HL-60 (cell line): ENCODE data around the gene AGR2.

Experiments used
- DNase-seq, 2 experiments: peaks; one replicate each; pipeline ENCODE4 v3.0.0-alpha.2; 2010 to 2020; ENCODE audit warnings: low read depth in 1 of 2, low spot score in 1 of 2
- H3K27ac ChIP-seq: fragments of 250-450 bp; sonication (Bioruptor Pico); replicated peaks from 2 replicates; pipeline ENCODE4 v1.5.1; 2020; ENCODE audit warnings: mild to moderate bottlenecking, moderate library complexity
- H3K27me3 ChIP-seq: fragments of 250-450 bp; sonication (Bioruptor Pico); 2 replicates; pipeline ENCODE4 v1.5.1; 2021; ENCODE audit warnings: mild to moderate bottlenecking, moderate library complexity; ENCODE audit not compliant: insufficient read depth, poor library complexity, severe bottlenecking
- H3K4me3 ChIP-seq: replicated peaks from 2 replicates; pipeline ENCODE4 v1.5.1; 2011; ENCODE audit warnings: mild to moderate bottlenecking, control low read depth, low read length; ENCODE audit not compliant: insufficient read depth
- GABPA ChIP-seq: IDR thresholded peaks from 2 replicates; pipeline ENCODE4 v1.6.1; 2012; ENCODE audit warnings: low read depth
- POLR2AphosphoS5 ChIP-seq: IDR thresholded peaks from 2 replicates; pipeline ENCODE4 v1.6.1; 2012; ENCODE audit warnings: low read depth
- SPI1 ChIP-seq: IDR thresholded peaks from 2 replicates; pipeline ENCODE4 v1.6.1; 2012; ENCODE audit warnings: low read depth, mild to moderate bottlenecking, borderline replicate concordance
- TF ChIP-seq, protein P1 (sequence below): IDR thresholded peaks from one replicate; pipeline ENCODE4 v1.5.1; 2011; ENCODE audit warnings: low read length, control low read depth, inconsistent platforms; ENCODE audit not compliant: insufficient read depth
- TF ChIP-seq, protein P2 (sequence below): IDR thresholded peaks from 2 replicates; pipeline ENCODE4 v1.6.1; 2012; ENCODE audit warnings: low read depth; ENCODE audit not compliant: insufficient replicate concordance

AGR2 gene

DNA sequence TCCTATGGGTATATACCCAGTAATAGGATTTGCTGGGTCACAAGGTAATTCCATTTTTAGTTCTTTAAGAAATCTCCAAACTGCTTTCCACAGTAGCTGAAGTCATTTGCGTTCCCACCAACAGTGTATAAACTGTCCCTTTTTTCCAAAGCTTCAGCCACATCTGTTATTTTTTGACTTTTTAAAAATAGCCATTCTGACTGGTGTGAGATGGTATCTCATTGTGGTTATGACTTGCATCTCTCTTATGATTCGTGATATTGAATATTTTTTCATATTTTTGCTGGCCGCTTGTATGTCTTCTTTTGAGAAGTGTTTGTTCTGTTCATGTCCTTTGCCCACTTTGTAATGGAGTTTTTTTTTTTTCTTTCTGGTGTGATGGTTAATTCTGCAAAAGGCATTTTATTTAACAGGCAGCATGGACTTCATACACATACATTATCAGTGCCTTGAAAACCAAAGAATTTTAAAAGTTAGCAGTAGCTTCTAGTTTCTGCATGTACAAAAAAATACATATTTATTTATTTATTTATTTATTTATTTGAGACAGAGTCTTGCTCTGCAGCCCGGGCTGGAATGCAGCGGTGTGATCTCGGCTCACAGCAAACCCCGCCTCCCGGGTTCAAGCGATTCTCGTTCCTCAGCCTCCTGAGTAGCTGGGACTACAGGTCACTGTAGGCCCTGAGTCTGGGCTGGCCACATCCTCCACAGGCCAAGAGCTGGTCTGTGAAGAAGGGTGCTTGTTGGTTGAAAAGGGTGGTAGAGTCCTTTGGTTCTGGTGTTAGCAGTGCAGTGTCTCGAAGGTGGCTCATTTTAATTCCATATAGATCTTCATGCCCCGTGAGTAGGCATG is 44.7 kb upstream of the AGR2 start:
- Histone ChIP-seq H3K27me3 (no peaks in the 10 kb centered on the region), H3K4me3 (no peak overlapping the region), H3K27ac (no peak overlapping the region)
- TF ChIP-seq SPI1 (no peak), GABPA (no peak), POLR2AphosphoS5 (no peak)
- TF ChIP-seq, protein P1, sequence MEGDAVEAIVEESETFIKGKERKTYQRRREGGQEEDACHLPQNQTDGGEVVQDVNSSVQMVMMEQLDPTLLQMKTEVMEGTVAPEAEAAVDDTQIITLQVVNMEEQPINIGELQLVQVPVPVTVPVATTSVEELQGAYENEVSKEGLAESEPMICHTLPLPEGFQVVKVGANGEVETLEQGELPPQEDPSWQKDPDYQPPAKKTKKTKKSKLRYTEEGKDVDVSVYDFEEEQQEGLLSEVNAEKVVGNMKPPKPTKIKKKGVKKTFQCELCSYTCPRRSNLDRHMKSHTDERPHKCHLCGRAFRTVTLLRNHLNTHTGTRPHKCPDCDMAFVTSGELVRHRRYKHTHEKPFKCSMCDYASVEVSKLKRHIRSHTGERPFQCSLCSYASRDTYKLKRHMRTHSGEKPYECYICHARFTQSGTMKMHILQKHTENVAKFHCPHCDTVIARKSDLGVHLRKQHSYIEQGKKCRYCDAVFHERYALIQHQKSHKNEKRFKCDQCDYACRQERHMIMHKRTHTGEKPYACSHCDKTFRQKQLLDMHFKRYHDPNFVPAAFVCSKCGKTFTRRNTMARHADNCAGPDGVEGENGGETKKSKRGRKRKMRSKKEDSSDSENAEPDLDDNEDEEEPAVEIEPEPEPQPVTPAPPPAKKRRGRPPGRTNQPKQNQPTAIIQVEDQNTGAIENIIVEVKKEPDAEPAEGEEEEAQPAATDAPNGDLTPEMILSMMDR, result no peak
- TF ChIP-seq, protein P2, sequence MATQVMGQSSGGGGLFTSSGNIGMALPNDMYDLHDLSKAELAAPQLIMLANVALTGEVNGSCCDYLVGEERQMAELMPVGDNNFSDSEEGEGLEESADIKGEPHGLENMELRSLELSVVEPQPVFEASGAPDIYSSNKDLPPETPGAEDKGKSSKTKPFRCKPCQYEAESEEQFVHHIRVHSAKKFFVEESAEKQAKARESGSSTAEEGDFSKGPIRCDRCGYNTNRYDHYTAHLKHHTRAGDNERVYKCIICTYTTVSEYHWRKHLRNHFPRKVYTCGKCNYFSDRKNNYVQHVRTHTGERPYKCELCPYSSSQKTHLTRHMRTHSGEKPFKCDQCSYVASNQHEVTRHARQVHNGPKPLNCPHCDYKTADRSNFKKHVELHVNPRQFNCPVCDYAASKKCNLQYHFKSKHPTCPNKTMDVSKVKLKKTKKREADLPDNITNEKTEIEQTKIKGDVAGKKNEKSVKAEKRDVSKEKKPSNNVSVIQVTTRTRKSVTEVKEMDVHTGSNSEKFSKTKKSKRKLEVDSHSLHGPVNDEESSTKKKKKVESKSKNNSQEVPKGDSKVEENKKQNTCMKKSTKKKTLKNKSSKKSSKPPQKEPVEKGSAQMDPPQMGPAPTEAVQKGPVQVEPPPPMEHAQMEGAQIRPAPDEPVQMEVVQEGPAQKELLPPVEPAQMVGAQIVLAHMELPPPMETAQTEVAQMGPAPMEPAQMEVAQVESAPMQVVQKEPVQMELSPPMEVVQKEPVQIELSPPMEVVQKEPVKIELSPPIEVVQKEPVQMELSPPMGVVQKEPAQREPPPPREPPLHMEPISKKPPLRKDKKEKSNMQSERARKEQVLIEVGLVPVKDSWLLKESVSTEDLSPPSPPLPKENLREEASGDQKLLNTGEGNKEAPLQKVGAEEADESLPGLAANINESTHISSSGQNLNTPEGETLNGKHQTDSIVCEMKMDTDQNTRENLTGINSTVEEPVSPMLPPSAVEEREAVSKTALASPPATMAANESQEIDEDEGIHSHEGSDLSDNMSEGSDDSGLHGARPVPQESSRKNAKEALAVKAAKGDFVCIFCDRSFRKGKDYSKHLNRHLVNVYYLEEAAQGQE, result no peak
- no peak for DNase-seq

DNA sequence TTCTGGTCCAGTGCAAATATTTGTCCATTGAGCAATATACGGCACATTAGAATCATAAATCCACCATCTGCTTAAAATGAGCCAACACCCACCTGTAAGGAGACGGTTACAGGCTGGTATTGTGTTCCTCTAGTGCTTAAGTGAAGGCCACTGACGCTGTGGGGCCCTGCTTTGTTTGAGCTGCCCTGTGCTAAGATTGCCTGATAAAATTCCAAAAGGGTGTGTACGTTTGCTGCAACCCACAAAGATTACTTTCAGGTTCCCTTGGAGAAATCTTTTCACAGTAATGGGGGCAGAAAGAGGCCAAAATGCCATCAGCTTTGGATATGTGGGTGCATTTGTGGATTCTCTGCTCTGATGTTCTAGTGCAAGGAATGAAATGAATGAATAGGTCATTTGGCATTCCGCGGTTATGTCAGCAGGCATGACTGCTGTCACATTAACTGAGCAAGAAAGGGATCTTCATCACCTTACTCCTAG is 42.6 kb upstream of the AGR2 start:
- H3K4me3 ChIP-seq, result no peak overlapping the region
- no peak for DNase-seq
- no peak overlapping the region for H3K27ac ChIP-seq
- no peaks in the 10 kb centered on the region for H3K27me3 ChIP-seq
- TF ChIP-seq, protein P1, result no peak
- TF ChIP-seq, protein P2, result no peak
- TF ChIP-seq GABPA (no peak), POLR2AphosphoS5 (no peak), SPI1 (no peak)

DNA sequence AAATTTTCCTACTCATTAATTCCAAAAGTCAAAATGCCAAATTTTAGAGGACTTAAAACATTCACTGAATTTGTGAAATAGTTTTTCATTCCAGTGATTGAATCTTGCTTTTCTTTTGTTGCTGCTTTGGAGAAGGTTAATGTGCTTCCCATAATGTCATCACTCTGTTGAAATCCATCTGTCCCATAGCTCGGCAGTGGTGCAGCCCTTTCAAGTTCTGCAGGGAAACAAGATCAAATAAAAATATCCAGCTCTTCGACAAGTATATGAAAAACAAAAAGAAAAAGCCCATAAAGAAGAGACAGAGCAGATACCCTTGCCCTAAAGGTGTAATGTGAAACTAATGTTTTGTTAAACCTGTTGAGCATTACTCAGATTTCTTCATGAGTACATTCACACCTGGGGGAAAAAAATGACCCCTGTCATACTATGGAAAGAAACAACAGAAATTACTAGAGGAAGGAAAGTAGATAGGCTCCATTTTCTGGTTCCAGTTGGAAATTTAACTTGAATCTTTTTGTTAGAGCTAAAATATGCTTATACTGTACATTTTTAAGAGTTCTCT is 41.9 kb upstream of the AGR2 start:
- no peak overlapping the region for H3K4me3 ChIP-seq
- TF ChIP-seq, protein P1, result no peak
- TF ChIP-seq, protein P2, result no peak
- TF ChIP-seq SPI1 (no peak), GABPA (no peak), POLR2AphosphoS5 (no peak)
- H3K27me3 ChIP-seq, result no peaks in the 10 kb centered on the region
- no peak overlapping the region for H3K27ac ChIP-seq
- DNase-seq, result no peak
